A673 (cell line): ENCODE results near the gene IKBKE. TPM values are rescaled to one million over a fixed set of nuclear protein-coding genes. Genes with fewer than 3 reads are reported as not detected.
A peak's percentile ranks its signal among the peaks of the same experiment; 100 is the strongest.

Experiments used
- BruUV-seq: library from RNA; stranded (reverse); fragments of 400-500 nt; replicated peaks from 2 replicates; lab custom pipeline; 2021; lab: Mats Ljungman, UMichigan
- CTCF ChIA-PET: fragments of 300-600 bp; sonication (Branson Sonifier 250); formaldehyde crosslinking; loops from one replicate; lab custom pipeline; 2022; ENCODE audit warnings: antibody characterized with exemption; lab: Charles Lee
- POLR2A ChIA-PET: fragments of 300-600 bp; sonication (Branson Sonifier 250); formaldehyde crosslinking; loops from one replicate; lab custom pipeline; 2022; ENCODE audit warnings: antibody characterized with exemption; ENCODE audit not compliant: low non-redundant PET; lab: Charles Lee
- DNase-seq: peaks from one replicate; pipeline ENCODE4 v3.0.0-alpha.2; 2015; ENCODE audit warnings: low spot score
- H3K27ac ChIP-seq: fragments of 200-600 bp; sonication (generic); 2 replicates; pipeline ENCODE4 v1.5.1; 2016; ENCODE audit warnings: mixed run types, low read depth, mild to moderate bottlenecking, mixed read lengths, antibody characterized with exemption, low read length; ENCODE audit not compliant: poor library complexity, severe bottlenecking
- H3K27me3 ChIP-seq: fragments of 200-600 bp; sonication (generic); replicated peaks from 2 replicates; pipeline ENCODE4 v1.6.1; 2017; ENCODE audit warnings: mixed run types, low read depth, mild to moderate bottlenecking, mixed read lengths, antibody characterized with exemption, low read length; ENCODE audit not compliant: insufficient read depth, poor library complexity
- H3K36me3 ChIP-seq: fragments of 200-600 bp; sonication (generic); 2 replicates; pipeline ENCODE4 v1.6.1; 2016; ENCODE audit warnings: mixed run types, mild to moderate bottlenecking, mixed read lengths, antibody characterized with exemption, low read length; ENCODE audit not compliant: insufficient read depth, poor library complexity, severe bottlenecking
- H3K4me1 ChIP-seq: fragments of 200-600 bp; sonication (generic); 2 replicates; pipeline ENCODE4 v1.6.1; 2017; ENCODE audit warnings: mixed run types, mild to moderate bottlenecking, mixed read lengths, antibody characterized with exemption, low read length; ENCODE audit not compliant: insufficient read depth, poor library complexity, severe bottlenecking
- H3K4me3 ChIP-seq: fragments of 200-600 bp; sonication (generic); 2 replicates; pipeline ENCODE4 v1.5.1; 2016; ENCODE audit warnings: low read depth, mixed run types, mild to moderate bottlenecking, mixed read lengths, low read length; ENCODE audit not compliant: poor library complexity, severe bottlenecking
- H3K9me3 ChIP-seq: fragments of 200-600 bp; sonication (generic); 2 replicates; pipeline ENCODE4 v1.6.1; 2016; ENCODE audit warnings: mixed run types, low read depth, mild to moderate bottlenecking, mixed read lengths, antibody characterized with exemption, low read length; ENCODE audit not compliant: poor library complexity, severe bottlenecking
- EZH2 ChIP-seq: fragments of 200-600 bp; sonication (generic); IDR thresholded peaks from 2 replicates; pipeline ENCODE4 v1.6.1; 2017; ENCODE audit warnings: borderline replicate concordance, low read depth, mild to moderate bottlenecking, mixed read lengths, antibody characterized with exemption, low read length; ENCODE audit not compliant: poor library complexity, severe bottlenecking
- intact Hi-C: fragments of 100-400 bp; cut with micrococcal nuclease; formaldehyde crosslinking; loops from one replicate; pipeline ENCODE4 v1.10.0; 2022; ENCODE audit not compliant: unreplicated experiment
- total RNA-seq: library from RNA; stranded (reverse); gene quantifications from 2 replicates; pipeline ENCODE4 v1.2.3, GENCODE V29; 2021
- TF ChIP-seq, protein P1 (sequence below): fragments of 300-800, 200-600 bp; sonication (generic); conservative IDR thresholded peaks from 2 replicates; pipeline ENCODE4 v1.5.1; 2017; ENCODE audit warnings: low read depth, mild to moderate bottlenecking, antibody characterized with exemption, low read length, moderate library complexity, mixed read lengths

Gene IKBKE
- total RNA-seq, 1 experiment from 2014 or later, result 2.9 TPM

DNA sequence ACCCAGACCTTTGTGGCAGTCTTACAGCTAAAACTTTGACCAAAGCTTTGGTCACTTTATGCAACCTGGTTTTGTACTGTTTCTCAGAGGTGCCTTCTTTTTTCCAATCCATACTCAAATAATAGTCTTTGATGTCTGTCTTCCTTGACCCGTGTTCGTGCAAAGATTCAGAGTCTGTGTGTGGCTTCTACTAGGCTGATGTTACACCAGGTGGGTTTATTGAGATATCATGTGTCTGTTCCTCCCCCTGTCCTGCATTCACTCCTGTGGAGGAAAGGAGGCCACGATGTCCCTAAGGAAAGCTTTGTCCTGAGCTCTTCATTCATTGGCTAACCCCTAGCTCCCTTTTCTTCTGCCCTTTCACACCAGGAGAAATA, 15.0 kb upstream of the IKBKE start:
- Histone ChIP-seq H3K27ac (no peak overlapping the region), H3K27me3 (no peaks in the 10 kb centered on the region), H3K9me3 (no peaks in the 10 kb centered on the region), H3K4me1 (peaks cover 22% of the 10 kb centered on the region), H3K36me3 (peaks cover 24% of the 10 kb centered on the region), H3K4me3 (no peak overlapping the region)
- DNase-seq, result no peak
- intact Hi-C loops, result no loop called here
- no peak for TF ChIP-seq EZH2
- TF ChIP-seq, protein P1, sequence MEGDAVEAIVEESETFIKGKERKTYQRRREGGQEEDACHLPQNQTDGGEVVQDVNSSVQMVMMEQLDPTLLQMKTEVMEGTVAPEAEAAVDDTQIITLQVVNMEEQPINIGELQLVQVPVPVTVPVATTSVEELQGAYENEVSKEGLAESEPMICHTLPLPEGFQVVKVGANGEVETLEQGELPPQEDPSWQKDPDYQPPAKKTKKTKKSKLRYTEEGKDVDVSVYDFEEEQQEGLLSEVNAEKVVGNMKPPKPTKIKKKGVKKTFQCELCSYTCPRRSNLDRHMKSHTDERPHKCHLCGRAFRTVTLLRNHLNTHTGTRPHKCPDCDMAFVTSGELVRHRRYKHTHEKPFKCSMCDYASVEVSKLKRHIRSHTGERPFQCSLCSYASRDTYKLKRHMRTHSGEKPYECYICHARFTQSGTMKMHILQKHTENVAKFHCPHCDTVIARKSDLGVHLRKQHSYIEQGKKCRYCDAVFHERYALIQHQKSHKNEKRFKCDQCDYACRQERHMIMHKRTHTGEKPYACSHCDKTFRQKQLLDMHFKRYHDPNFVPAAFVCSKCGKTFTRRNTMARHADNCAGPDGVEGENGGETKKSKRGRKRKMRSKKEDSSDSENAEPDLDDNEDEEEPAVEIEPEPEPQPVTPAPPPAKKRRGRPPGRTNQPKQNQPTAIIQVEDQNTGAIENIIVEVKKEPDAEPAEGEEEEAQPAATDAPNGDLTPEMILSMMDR, result no peak
- POLR2A ChIA-PET, result no interaction called here
- CTCF ChIA-PET, result no interaction called here
- no TSS peak for BruUV-seq

DNA sequence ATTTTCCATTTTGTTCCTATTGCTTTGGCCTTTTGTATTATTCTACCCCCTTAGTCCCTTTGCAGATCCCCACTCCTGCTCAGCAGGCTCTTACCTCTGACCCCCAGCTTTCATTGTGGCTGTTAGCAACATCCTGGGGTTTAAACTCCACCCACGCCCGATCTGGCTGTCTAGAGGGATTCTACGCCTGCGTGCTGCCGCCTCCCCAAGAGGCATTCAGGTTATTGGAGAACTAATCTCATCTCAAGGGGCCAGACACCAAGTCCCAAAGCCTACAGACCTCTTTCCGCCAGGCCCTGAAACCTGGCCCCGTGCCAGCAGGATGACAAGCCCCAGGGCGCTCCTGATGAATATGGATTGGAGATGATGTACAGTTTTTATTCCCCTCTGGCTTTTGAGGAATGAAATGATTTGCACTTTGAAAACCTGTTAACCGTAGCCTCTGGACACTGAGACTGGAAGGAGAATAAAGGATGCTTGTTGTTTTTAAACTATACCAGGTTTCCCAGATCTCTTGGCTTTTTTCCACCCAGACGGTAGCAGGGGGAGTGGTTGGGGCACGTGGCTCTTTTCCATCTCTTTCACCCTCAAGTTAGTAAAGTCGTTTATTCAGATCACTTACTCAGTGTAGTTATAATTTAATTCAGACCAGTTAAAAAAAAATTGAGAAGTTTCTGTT, 14.5 kb upstream of the IKBKE start:
- ChIA-PET CTCF (no interaction called here), POLR2A (no interaction called here)
- H3K4me1 ChIP-seq, result peaks cover 22% of the 10 kb centered on the region
- no peak overlapping the region for H3K27ac ChIP-seq
- TF ChIP-seq, protein P1, result no peak
- no peak for TF ChIP-seq EZH2
- H3K9me3 ChIP-seq, result no peaks in the 10 kb centered on the region
- peaks cover 19% of the 10 kb centered on the region for H3K36me3 ChIP-seq
- DNase-seq, result peak; percentile 92
- H3K4me3 ChIP-seq, result no peak overlapping the region
- intact Hi-C loops, result no loop called here
- BruUV-seq, result no TSS peak
- H3K27me3 ChIP-seq, result no peaks in the 10 kb centered on the region

DNA sequence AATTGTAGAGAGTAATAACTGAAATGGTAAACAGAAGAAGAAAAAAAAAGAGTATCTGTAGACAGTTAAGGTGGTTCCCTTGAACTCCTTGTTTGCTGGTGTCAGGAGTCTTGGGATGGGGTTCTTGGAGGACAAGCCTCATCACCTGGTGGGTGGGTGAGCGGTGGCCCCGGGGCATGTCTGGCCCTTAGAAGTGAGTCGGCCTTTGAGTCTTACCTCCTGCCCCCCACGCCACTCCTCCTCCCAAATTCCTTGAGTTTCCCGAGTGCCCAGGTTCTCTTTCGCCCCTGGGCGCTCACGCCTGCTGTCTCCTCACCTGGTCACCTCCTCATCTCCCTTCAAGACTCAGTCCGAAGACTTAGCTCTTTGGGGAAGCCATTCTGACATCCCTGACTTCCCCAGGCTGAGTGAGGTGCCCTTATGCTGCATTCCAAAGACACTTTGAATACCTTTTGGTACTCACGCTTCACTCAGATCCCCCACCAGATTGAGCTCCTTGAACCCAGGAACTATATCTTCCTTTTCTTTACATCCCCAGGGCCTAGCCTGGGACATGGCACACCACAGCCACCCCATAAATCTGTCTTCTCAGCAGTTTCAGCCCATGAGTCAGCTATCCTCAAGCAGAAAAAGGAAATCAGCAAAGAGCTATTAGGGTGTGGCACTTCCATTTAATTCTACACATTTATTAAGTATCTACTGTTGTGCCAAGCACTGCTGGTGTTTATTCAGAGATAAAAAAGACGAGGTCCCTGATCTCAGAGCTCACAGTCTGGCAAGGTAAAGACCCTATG, 13.5 kb upstream of the IKBKE start:
- ChIA-PET CTCF (no interaction called here), POLR2A (no interaction called here)
- Histone ChIP-seq H3K4me1 (peaks cover 22% of the 10 kb centered on the region), H3K36me3 (peaks cover 15% of the 10 kb centered on the region), H3K9me3 (no peaks in the 10 kb centered on the region), H3K27me3 (no peaks in the 10 kb centered on the region), H3K27ac (no peak overlapping the region), H3K4me3 (no peak overlapping the region)
- TF ChIP-seq, protein P1, result no peak
- TF ChIP-seq EZH2, result no peak
- intact Hi-C loops, result no loop called here
- DNase-seq, result peak; percentile 39
- no TSS peak for BruUV-seq
